Panc1 (cell line): ENCODE data around the gene KRT76.

Source experiments
- POLR2AphosphoS5 ChIP-seq: IDR thresholded peaks from 2 replicates; pipeline ENCODE4 v1.6.1; 2012; ENCODE audit warnings: mild to moderate bottlenecking, low read depth, low read length, moderate library complexity
- TF ChIP-seq, protein P1 (sequence below): fragments of 450-650 bp; IDR thresholded peaks from 2 replicates; pipeline ENCODE4 v1.5.1; 2017; ENCODE audit warnings: mild to moderate bottlenecking
- TF ChIP-seq, protein P2 (sequence below), 2 experiments: IDR thresholded peaks; 2 replicates each; pipeline ENCODE4 v1.6.1; 2011 to 2012; ENCODE audit warnings: low read depth in 2 of 2, control low read depth in 1 of 2, low read length in 1 of 2, mild to moderate bottlenecking in 1 of 2, moderate library complexity in 1 of 2; ENCODE audit not compliant: insufficient read depth in 1 of 2

DNA sequence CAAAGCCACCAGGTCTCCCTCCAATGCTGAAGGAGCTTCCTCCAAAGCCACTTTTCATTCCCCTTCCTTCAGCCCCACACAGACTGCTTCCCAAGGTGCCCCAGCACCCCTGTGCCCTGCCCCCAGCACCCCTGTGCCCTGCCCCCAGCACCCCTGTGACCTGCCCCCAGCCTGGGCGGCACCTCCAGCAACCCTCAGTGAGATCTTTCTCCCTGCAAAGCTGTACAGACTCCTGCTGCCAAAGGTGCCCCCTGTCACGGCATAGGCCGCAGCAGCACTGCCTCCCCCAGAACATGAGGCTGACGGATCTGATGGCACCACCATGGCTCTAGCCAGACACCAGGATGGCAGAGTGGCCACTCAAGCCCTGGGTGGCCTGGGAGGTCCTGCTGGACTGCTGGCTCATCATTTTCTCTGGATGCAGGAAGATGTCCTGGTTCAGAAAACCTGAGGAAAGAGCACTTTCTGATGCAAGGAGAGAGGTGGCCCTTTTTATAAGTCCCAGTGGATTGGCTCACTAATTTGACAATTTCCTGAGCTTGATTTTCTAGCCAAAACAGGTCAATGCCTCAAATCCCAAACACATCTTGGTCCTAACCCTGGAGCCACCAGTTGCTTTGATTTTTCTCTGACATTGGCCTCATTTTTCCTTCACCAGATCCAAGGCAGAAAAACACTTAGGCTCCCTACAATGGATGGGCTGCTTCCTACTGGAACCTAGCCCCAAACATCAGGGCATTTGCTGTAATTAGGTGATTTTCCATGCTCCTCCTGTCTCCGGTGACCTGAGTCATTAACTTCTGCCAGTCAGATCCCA, 41.1 kb downstream of the KRT76 start:
- TF ChIP-seq, protein P1, sequence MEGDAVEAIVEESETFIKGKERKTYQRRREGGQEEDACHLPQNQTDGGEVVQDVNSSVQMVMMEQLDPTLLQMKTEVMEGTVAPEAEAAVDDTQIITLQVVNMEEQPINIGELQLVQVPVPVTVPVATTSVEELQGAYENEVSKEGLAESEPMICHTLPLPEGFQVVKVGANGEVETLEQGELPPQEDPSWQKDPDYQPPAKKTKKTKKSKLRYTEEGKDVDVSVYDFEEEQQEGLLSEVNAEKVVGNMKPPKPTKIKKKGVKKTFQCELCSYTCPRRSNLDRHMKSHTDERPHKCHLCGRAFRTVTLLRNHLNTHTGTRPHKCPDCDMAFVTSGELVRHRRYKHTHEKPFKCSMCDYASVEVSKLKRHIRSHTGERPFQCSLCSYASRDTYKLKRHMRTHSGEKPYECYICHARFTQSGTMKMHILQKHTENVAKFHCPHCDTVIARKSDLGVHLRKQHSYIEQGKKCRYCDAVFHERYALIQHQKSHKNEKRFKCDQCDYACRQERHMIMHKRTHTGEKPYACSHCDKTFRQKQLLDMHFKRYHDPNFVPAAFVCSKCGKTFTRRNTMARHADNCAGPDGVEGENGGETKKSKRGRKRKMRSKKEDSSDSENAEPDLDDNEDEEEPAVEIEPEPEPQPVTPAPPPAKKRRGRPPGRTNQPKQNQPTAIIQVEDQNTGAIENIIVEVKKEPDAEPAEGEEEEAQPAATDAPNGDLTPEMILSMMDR, result no peak
- TF ChIP-seq, protein P2, sequence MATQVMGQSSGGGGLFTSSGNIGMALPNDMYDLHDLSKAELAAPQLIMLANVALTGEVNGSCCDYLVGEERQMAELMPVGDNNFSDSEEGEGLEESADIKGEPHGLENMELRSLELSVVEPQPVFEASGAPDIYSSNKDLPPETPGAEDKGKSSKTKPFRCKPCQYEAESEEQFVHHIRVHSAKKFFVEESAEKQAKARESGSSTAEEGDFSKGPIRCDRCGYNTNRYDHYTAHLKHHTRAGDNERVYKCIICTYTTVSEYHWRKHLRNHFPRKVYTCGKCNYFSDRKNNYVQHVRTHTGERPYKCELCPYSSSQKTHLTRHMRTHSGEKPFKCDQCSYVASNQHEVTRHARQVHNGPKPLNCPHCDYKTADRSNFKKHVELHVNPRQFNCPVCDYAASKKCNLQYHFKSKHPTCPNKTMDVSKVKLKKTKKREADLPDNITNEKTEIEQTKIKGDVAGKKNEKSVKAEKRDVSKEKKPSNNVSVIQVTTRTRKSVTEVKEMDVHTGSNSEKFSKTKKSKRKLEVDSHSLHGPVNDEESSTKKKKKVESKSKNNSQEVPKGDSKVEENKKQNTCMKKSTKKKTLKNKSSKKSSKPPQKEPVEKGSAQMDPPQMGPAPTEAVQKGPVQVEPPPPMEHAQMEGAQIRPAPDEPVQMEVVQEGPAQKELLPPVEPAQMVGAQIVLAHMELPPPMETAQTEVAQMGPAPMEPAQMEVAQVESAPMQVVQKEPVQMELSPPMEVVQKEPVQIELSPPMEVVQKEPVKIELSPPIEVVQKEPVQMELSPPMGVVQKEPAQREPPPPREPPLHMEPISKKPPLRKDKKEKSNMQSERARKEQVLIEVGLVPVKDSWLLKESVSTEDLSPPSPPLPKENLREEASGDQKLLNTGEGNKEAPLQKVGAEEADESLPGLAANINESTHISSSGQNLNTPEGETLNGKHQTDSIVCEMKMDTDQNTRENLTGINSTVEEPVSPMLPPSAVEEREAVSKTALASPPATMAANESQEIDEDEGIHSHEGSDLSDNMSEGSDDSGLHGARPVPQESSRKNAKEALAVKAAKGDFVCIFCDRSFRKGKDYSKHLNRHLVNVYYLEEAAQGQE (IDR thresholded peaks at IDR 0.05; ENCODE audit: insufficient read depth in 1 of 2, low read depth in 2 of 2, low read length in 1 of 2), result no peak
- TF ChIP-seq POLR2AphosphoS5, result no peak
